GM12878 (cell line): Measurements from ENCODE around the gene LACTBL1. TPM values are rescaled to one million over a fixed set of nuclear protein-coding genes. Genes with fewer than 3 reads are reported as not detected.

Experiments
- CHD2 ChIP-seq: IDR thresholded peaks from 2 replicates; pipeline ENCODE4 v1.6.1; 2011; ENCODE audit warnings: low read depth, low read length, improper control_type of control experiment, borderline replicate concordance
- CREM ChIP-seq: IDR thresholded peaks from 2 replicates; pipeline ENCODE4 v1.6.1; 2014; ENCODE audit warnings: antibody characterized with exemption, low read depth
- GATAD2B ChIP-seq: fragments of 450-650 bp; conservative IDR thresholded peaks from 2 replicates; pipeline ENCODE4 v1.6.1; 2017; ENCODE audit warnings: low read depth, mild to moderate bottlenecking, moderate library complexity
- IKZF1 ChIP-seq: fragments of 450-650 bp; conservative IDR thresholded peaks from 2 replicates; pipeline ENCODE4 v1.6.1; 2017; ENCODE audit warnings: antibody characterized with exemption, mild to moderate bottlenecking
- IKZF2 ChIP-seq, 2 experiments: fragments of 450-650 bp; IDR thresholded peaks; 2 replicates each; pipeline ENCODE4 v1.6.1; 2017; ENCODE audit warnings: mild to moderate bottlenecking in 2 of 2, moderate library complexity in 2 of 2
- NBN ChIP-seq: fragments of 450-650 bp; IDR thresholded peaks from 2 replicates; pipeline ENCODE4 v1.6.1; 2016
- NFIC ChIP-seq: IDR thresholded peaks from 2 replicates; pipeline ENCODE4 v1.6.1; 2012; ENCODE audit warnings: low read depth, mild to moderate bottlenecking, inconsistent platforms, low read length, moderate library complexity
- RAD21 ChIP-seq: IDR thresholded peaks from 2 replicates; pipeline ENCODE4 v1.6.1; 2011; ENCODE audit warnings: mild to moderate bottlenecking, low read depth, low read length, moderate library complexity; ENCODE audit not compliant: insufficient read depth
- RFX5 ChIP-seq: IDR thresholded peaks from 2 replicates; pipeline ENCODE4 v1.6.1; 2011; ENCODE audit warnings: low read depth, low read length, improper control_type of control experiment
- SMC3 ChIP-seq: IDR thresholded peaks from 2 replicates; pipeline ENCODE4 v1.6.1; 2011; ENCODE audit warnings: low read length, improper control_type of control experiment, borderline replicate concordance
- SP1 ChIP-seq: IDR thresholded peaks from one replicate; pipeline ENCODE4 v1.6.1; 2011; ENCODE audit warnings: low read depth, low read length
- STAT3 ChIP-seq: IDR thresholded peaks from 2 replicates; pipeline ENCODE4 v1.6.1; 2011; ENCODE audit warnings: low read depth, low read length, improper control_type of control experiment
- ZNF207 ChIP-seq: fragments of 450-650 bp; IDR thresholded peaks from 2 replicates; pipeline ENCODE4 v1.6.1; 2014; ENCODE audit warnings: antibody characterized with exemption, mild to moderate bottlenecking, borderline replicate concordance
- ZNF622 ChIP-seq: fragments of 450-650 bp; IDR thresholded peaks from 2 replicates; pipeline ENCODE4 v1.6.1; 2017; ENCODE audit warnings: mild to moderate bottlenecking, inconsistent platforms
- polyA plus RNA-seq, 11 experiments: library from polyadenylated mRNA; depleted of rRNA in 4 of 11; unstranded in 6 of 11; stranded (reverse) in 5 of 11; fragments of >200 nt; fragmentation: Nextera tagmentation in 4 of 11; fragmentation: Illumina TruSeq in 1 of 11; extraction: Ambion mirVana in 4 of 11; extraction: Trizol in 1 of 11; gene quantifications; 1 replicate in 1 of 11; 2 replicates in 10 of 11; pipeline versions ENCODE4 v1.2.1 to v1.2.3, GENCODE V29; 2011 to 2016; ENCODE audit warnings: inconsistent platforms in 2 of 11, missing spikeins in 2 of 11, low read depth in 1 of 11
- total RNA-seq, 4 experiments: library from RNA; depleted of rRNA in 3 of 4; stranded (reverse); fragments of >200 nt in 3 of 4; fragmentation: Illumina TruSeq in 1 of 4; extraction: Trizol in 1 of 4; gene quantifications; 2 replicates each; pipeline versions ENCODE4 v1.2.1 to v1.2.3, GENCODE V29; 2013 to 2021
- TF ChIP-seq, protein P1 (sequence below): fragments of 450-650 bp; IDR thresholded peaks from 2 replicates; pipeline ENCODE4 v1.6.1; 2017; ENCODE audit warnings: low read depth, mild to moderate bottlenecking, moderate library complexity
- TF ChIP-seq, protein P2 (sequence below): IDR thresholded peaks from 2 replicates; pipeline ENCODE4 v1.6.1; 2012; ENCODE audit warnings: low read depth, low read length, improper control_type of control experiment
- TF ChIP-seq, protein P3 (sequence below): IDR thresholded peaks from 2 replicates; pipeline ENCODE4 v1.6.1; 2012; ENCODE audit warnings: low read depth, low read length, improper control_type of control experiment
- TF ChIP-seq, protein P4 (sequence below): fragments of 450-650 bp; IDR thresholded peaks from 2 replicates; pipeline ENCODE4 v1.6.1; 2017; ENCODE audit warnings: mild to moderate bottlenecking, low read depth, inconsistent platforms; ENCODE audit not compliant: poor library complexity, severe bottlenecking
- TF ChIP-seq, protein P5 (sequence below): IDR thresholded peaks from 2 replicates; pipeline ENCODE4 v1.6.1; 2012; ENCODE audit warnings: improper control_type of control experiment, low read depth, low read length; ENCODE audit not compliant: insufficient replicate concordance

LACTBL1 gene
- total and polyA plus RNA-seq, 10 of the 15 experiments (the other 5 are each of a cell fraction or from before 2014, with no cell fraction given): 0.08 TPM; not detected in 9

DNA sequence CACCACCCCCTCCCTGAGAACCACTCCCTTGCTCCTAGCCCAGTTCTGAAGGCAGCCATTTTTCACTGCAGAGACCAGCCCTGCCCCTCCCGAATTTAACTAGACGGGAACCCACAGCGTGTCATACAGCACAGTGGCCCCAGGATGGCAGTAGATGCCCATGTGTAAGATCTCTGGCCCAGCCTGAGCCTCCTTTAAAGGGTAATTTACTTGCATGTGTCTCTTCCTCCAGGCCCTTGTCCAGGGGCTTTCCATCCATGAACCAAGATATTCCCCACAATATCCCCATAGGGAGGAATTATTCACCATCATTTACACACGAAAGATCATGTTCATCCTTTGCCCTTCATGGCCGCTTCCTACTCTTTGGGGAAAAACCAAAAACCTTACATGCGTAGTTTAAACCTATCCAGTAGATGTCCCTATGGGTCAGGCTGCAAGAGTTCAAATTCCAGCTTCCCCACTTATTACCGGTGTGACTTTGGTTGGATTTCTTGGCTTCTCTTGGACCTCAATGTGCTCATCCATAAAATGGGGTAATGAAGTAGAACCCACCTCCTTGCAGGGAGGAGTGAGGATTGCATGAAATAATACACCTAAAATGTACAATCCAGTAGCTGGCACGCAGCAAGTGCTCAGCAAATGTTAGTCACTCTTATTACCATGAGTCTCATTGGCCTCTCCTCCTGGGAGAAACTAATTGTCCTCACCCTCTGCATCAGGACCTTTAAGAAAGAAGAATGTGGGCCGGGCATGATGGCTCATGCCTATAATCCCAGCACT is 4.0 kb upstream of the LACTBL1 start (continued):
- TF ChIP-seq ZNF207 (0 out of 2 replicates have a peak, but pooled peaks have one; percentile 32), IKZF1 (0 out of 2 replicates have a peak, but pooled peaks have one; percentile 28), SMC3 (peak; percentile 86), NBN (0 out of 2 replicates have a peak, but pooled peaks have one; percentile 21), SP1 (no peak), IKZF2 (IDR thresholded peaks at IDR 0.05) (peak in 1 of 2 experiments; percentile 21; a peak in 2 of 4 replicates), STAT3 (no peak), CHD2 (no peak), RFX5 (no peak), ZNF622 (no peak), GATAD2B (no peak), NFIC (no peak), CREM (peak; percentile 60), RAD21 (peak; percentile 95)
- TF ChIP-seq, protein P1, sequence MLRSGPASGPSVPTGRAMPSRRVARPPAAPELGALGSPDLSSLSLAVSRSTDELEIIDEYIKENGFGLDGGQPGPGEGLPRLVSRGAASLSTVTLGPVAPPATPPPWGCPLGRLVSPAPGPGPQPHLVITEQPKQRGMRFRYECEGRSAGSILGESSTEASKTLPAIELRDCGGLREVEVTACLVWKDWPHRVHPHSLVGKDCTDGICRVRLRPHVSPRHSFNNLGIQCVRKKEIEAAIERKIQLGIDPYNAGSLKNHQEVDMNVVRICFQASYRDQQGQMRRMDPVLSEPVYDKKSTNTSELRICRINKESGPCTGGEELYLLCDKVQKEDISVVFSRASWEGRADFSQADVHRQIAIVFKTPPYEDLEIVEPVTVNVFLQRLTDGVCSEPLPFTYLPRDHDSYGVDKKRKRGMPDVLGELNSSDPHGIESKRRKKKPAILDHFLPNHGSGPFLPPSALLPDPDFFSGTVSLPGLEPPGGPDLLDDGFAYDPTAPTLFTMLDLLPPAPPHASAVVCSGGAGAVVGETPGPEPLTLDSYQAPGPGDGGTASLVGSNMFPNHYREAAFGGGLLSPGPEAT: 0 out of 2 replicates have a peak, but pooled peaks have one; percentile 51
- TF ChIP-seq, protein P2, sequence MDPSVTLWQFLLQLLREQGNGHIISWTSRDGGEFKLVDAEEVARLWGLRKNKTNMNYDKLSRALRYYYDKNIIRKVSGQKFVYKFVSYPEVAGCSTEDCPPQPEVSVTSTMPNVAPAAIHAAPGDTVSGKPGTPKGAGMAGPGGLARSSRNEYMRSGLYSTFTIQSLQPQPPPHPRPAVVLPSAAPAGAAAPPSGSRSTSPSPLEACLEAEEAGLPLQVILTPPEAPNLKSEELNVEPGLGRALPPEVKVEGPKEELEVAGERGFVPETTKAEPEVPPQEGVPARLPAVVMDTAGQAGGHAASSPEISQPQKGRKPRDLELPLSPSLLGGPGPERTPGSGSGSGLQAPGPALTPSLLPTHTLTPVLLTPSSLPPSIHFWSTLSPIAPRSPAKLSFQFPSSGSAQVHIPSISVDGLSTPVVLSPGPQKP: no peak
- TF ChIP-seq, protein P3, sequence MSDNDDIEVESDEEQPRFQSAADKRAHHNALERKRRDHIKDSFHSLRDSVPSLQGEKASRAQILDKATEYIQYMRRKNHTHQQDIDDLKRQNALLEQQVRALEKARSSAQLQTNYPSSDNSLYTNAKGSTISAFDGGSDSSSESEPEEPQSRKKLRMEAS: 0 out of 2 replicates have a peak, but pooled peaks have one; percentile 31
- TF ChIP-seq, protein P4, sequence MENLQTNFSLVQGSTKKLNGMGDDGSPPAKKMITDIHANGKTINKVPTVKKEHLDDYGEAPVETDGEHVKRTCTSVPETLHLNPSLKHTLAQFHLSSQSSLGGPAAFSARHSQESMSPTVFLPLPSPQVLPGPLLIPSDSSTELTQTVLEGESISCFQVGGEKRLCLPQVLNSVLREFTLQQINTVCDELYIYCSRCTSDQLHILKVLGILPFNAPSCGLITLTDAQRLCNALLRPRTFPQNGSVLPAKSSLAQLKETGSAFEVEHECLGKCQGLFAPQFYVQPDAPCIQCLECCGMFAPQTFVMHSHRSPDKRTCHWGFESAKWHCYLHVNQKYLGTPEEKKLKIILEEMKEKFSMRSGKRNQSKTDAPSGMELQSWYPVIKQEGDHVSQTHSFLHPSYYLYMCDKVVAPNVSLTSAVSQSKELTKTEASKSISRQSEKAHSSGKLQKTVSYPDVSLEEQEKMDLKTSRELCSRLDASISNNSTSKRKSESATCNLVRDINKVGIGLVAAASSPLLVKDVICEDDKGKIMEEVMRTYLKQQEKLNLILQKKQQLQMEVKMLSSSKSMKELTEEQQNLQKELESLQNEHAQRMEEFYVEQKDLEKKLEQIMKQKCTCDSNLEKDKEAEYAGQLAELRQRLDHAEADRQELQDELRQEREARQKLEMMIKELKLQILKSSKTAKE: no peak
- TF ChIP-seq, protein P5, sequence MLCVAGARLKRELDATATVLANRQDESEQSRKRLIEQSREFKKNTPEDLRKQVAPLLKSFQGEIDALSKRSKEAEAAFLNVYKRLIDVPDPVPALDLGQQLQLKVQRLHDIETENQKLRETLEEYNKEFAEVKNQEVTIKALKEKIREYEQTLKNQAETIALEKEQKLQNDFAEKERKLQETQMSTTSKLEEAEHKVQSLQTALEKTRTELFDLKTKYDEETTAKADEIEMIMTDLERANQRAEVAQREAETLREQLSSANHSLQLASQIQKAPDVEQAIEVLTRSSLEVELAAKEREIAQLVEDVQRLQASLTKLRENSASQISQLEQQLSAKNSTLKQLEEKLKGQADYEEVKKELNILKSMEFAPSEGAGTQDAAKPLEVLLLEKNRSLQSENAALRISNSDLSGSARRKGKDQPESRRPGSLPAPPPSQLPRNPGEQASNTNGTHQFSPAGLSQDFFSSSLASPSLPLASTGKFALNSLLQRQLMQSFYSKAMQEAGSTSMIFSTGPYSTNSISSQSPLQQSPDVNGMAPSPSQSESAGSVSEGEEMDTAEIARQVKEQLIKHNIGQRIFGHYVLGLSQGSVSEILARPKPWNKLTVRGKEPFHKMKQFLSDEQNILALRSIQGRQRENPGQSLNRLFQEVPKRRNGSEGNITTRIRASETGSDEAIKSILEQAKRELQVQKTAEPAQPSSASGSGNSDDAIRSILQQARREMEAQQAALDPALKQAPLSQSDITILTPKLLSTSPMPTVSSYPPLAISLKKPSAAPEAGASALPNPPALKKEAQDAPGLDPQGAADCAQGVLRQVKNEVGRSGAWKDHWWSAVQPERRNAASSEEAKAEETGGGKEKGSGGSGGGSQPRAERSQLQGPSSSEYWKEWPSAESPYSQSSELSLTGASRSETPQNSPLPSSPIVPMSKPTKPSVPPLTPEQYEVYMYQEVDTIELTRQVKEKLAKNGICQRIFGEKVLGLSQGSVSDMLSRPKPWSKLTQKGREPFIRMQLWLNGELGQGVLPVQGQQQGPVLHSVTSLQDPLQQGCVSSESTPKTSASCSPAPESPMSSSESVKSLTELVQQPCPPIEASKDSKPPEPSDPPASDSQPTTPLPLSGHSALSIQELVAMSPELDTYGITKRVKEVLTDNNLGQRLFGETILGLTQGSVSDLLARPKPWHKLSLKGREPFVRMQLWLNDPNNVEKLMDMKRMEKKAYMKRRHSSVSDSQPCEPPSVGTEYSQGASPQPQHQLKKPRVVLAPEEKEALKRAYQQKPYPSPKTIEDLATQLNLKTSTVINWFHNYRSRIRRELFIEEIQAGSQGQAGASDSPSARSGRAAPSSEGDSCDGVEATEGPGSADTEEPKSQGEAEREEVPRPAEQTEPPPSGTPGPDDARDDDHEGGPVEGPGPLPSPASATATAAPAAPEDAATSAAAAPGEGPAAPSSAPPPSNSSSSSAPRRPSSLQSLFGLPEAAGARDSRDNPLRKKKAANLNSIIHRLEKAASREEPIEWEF: no peak
